Uterus (tissue), 4 donors: ENCODE results near the gene SLC2A9. TPM values are rescaled to one million over a fixed set of nuclear protein-coding genes. Genes with fewer than 3 reads are reported as not detected.

Experiments
- DNase-seq, 2 donors: peaks; one replicate each; pipeline ENCODE4 v3.0.0-alpha.2; 2019 to 2020
- H3K27ac ChIP-seq, 2 donors: fragments of 200-600 bp; sonication (generic); 1 replicate in 1 of 2; 2 replicates in 1 of 2; pipeline ENCODE4 v1.5.1; 2016 to 2018
- H3K27me3 ChIP-seq, 2 donors: fragments of 200-600 bp; sonication (generic); one replicate each; pipeline ENCODE4 v1.5.1; 2018 to 2019; ENCODE audit warnings: control low read depth in 1 of 2
- H3K36me3 ChIP-seq, 2 donors: fragments of 200-600 bp; sonication (generic); one replicate each; pipeline ENCODE4 v1.5.1; 2019; ENCODE audit warnings: control low read depth in 1 of 2
- H3K4me1 ChIP-seq, 2 donors: fragments of 200-600 bp; sonication (generic); one replicate each; pipeline ENCODE4 v1.5.1; 2018 to 2019; ENCODE audit warnings: control low read depth in 1 of 2
- H3K4me3 ChIP-seq, 2 donors: fragments of 200-600 bp; sonication (generic); 1 replicate in 1 of 2; 2 replicates in 1 of 2; pipeline ENCODE4 v1.5.1; 2018 to 2019; ENCODE audit warnings: mild to moderate bottlenecking in 1 of 2
- H3K9me3 ChIP-seq, 2 donors: fragments of 200-600 bp; sonication (generic); one replicate each; pipeline ENCODE4 v1.5.1; 2019; ENCODE audit warnings: control low read depth in 1 of 2
- POLR2A ChIP-seq, 2 donors: fragments of 450-650 bp; IDR thresholded peaks; one replicate each; pipeline ENCODE4 v1.6.1; 2016; ENCODE audit warnings: antibody characterized with exemption in 2 of 2, mild to moderate bottlenecking in 1 of 2, moderate library complexity in 1 of 2
- intact Hi-C: fragments of 100-400 bp; cut with DNase I; formaldehyde crosslinking; loops from one replicate; pipeline ENCODE4 v1.15.1; 2023; ENCODE audit warnings: low total_unique reads
- total RNA-seq, 4 donors: library from RNA; depleted of rRNA in 3 of 4; stranded (reverse); fragments of >200 nt in 3 of 4; gene quantifications; one replicate each; pipeline versions ENCODE4 v1.1.0 to v1.2.4, GENCODE V29; 2014 to 2023
- TF ChIP-seq, protein P1 (sequence below), 4 experiments: fragments of 200-600 bp in 2 of 4; fragments of 450-650 bp in 2 of 4; sonication (generic) in 2 of 4; IDR thresholded peaks; one replicate each; pipeline ENCODE4 v1.5.1; 2016 to 2019; ENCODE audit warnings: antibody characterized with exemption in 4 of 4, mild to moderate bottlenecking in 2 of 4, moderate library complexity in 1 of 4
- donor health status: DM: yes; HTN: yes; CAD: no.

SLC2A9 gene
- total RNA-seq, 4 donors from 2014 or later = 0.51 to 9.3 (median 7.1) TPM

DNA sequence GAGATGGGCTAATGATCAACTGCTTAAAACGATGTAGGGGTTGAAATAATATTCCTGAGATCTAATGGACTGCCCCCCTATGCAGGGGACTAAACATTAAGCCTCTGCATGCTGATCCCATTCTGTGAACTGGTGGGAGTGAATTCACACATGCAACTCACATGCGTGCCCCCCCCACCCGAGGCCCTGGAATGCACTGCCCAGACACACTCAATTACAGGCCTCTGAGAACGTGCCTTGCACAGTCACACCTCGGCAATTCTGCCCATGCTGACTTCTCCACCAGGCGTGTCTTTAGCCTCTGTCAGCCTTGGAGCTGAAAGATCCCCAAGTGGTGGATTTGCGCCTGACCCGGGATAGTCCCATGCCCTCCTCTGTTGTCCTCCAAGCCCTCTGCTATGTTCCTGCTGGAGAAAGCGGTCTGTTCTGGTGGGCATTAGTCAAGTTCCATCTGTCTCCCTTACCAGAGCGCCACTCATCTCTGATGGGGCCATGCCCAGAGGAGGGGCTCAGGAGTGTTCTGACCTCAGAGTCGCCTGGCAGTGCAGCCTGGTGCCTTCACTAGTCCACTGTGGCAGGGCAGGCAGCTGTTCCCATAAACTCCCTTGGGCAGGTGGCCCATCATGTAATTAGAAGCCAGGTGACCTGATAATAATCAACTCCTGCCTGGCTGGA is 153.4 kb downstream of the SLC2A9 start:
- no peak for TF ChIP-seq POLR2A (IDR thresholded peaks at IDR 0.05)
- TF ChIP-seq, protein P1, sequence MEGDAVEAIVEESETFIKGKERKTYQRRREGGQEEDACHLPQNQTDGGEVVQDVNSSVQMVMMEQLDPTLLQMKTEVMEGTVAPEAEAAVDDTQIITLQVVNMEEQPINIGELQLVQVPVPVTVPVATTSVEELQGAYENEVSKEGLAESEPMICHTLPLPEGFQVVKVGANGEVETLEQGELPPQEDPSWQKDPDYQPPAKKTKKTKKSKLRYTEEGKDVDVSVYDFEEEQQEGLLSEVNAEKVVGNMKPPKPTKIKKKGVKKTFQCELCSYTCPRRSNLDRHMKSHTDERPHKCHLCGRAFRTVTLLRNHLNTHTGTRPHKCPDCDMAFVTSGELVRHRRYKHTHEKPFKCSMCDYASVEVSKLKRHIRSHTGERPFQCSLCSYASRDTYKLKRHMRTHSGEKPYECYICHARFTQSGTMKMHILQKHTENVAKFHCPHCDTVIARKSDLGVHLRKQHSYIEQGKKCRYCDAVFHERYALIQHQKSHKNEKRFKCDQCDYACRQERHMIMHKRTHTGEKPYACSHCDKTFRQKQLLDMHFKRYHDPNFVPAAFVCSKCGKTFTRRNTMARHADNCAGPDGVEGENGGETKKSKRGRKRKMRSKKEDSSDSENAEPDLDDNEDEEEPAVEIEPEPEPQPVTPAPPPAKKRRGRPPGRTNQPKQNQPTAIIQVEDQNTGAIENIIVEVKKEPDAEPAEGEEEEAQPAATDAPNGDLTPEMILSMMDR (IDR thresholded peaks at IDR 0.05) = no peak
- intact Hi-C loops = no loop called here
- no peak for DNase-seq
- Histone ChIP-seq H3K27me3 (no peaks in the 10 kb centered on the region), H3K36me3 (no peaks in the 10 kb centered on the region), H3K9me3 (no peaks in the 10 kb centered on the region), H3K27ac (no peak overlapping the region), H3K4me1 (no peaks in the 10 kb centered on the region), H3K4me3 (no peak overlapping the region)

DNA sequence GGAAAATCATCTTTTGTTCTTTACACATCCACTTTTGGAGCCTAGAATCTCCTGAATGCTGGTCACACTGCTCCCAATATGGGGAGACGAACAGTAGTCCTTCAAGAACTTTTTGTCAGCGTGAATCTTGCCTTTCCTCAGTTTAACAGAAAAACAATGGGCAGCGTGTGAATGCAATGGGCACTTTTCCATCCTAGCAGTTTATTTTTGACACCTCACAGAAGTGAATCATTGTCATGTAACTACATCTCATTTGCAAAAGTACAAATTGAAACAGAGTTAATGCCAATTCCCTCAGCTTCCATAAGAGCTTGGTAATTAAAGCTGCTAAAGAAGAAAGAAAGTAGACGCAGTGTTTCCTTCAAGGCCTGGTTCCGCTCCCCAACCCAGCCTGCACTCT is 154.4 kb downstream of the SLC2A9 start:
- H3K9me3 ChIP-seq = no peaks in the 10 kb centered on the region
- H3K36me3 ChIP-seq = no peaks in the 10 kb centered on the region
- intact Hi-C loops = no loop called here
- H3K27me3 ChIP-seq = no peaks in the 10 kb centered on the region
- TF ChIP-seq, protein P1 (IDR thresholded peaks at IDR 0.05) = no peak
- no peak for TF ChIP-seq POLR2A (IDR thresholded peaks at IDR 0.05)
- H3K4me1 ChIP-seq = no peaks in the 10 kb centered on the region
- DNase-seq = no peak
- H3K4me3 ChIP-seq = no peak overlapping the region
- no peak overlapping the region for H3K27ac ChIP-seq

DNA sequence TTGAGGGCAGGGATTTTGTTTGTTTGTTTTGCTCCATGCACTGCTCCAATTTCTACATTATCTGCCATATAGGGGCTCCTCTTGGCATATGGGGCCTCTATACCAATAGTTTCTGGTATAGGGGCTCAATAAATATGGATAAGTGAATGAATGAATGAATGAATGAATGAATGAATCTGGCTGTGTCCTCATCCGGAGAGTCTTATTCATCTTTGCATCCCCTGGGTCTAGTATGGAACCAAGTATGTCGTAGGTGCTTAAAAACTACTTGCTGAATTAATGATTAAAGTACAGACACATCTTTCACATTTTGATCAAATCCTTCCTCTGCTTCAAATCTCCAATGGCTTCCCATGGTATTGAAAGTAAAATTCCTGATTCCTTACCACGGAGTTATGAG is 159.7 kb downstream of the SLC2A9 start:
- no peak for TF ChIP-seq POLR2A (IDR thresholded peaks at IDR 0.05)
- TF ChIP-seq, protein P1 (IDR thresholded peaks at IDR 0.05) = no peak
- Histone ChIP-seq H3K9me3 (no peaks in the 10 kb centered on the region), H3K4me3 (no peak overlapping the region), H3K27ac (no peak overlapping the region), H3K27me3 (no peaks in the 10 kb centered on the region), H3K4me1 (no peaks in the 10 kb centered on the region), H3K36me3 (no peaks in the 10 kb centered on the region)
- intact Hi-C loops = no loop called here
- no peak for DNase-seq

DNA sequence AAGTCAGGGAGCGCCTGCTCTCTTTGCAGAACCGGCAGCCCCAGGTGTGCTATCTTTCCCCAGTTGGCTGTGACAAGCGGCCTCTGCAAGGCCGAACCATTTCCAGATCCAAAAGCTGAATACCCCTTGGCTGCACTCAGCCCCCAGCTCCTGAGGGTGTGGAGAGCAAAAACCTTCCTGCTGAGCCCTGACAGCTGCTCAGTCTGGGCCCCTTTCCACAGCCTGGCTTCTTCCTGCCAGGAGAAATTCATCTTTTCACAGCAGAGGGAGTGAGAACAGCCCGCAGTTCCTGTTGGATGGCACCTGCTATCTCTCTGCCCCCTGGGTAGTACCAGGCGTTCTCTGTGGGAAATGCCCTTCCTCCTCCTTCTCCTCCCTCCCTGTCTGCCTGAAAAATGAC is 161.5 kb downstream of the SLC2A9 start:
- no peak overlapping the region for H3K4me3 ChIP-seq
- DNase-seq = no peak
- no peaks in the 10 kb centered on the region for H3K9me3 ChIP-seq
- no peak overlapping the region for H3K27ac ChIP-seq
- no peaks in the 10 kb centered on the region for H3K36me3 ChIP-seq
- no peak for TF ChIP-seq POLR2A (IDR thresholded peaks at IDR 0.05)
- TF ChIP-seq, protein P1 (IDR thresholded peaks at IDR 0.05) = no peak
- no peaks in the 10 kb centered on the region for H3K4me1 ChIP-seq
- intact Hi-C loops = no loop called here
- H3K27me3 ChIP-seq = no peaks in the 10 kb centered on the region

DNA sequence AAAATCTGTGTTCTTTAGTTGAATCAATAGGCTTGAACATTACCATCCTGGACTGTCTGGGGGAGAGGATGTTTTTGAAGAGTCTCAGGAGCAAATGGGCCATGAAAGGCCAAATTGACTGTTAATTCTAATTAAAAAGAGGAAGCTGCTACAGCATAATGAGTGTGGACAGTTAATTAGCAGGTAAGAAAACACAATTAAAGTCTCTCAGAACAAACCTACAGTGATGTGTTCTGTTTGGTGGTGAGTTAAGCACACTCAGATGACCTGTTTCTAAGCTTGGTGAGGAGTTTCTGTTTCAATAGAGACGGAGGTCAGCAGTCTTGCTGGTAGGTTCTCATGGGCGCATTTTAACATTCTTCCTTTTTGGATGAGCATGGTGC is 171.8 kb downstream of the SLC2A9 start:
- DNase-seq = no peak
- no peaks in the 10 kb centered on the region for H3K9me3 ChIP-seq
- H3K27me3 ChIP-seq = no peaks in the 10 kb centered on the region
- no peaks in the 10 kb centered on the region for H3K4me1 ChIP-seq
- TF ChIP-seq POLR2A (IDR thresholded peaks at IDR 0.05) = no peak
- TF ChIP-seq, protein P1 (IDR thresholded peaks at IDR 0.05) = no peak
- H3K36me3 ChIP-seq = no peaks in the 10 kb centered on the region
- intact Hi-C loops = no loop called here
- H3K27ac ChIP-seq = no peak overlapping the region
- no peak overlapping the region for H3K4me3 ChIP-seq
